NB4 (cell line): ENCODE results near the gene ESYT1.

Experiments used
- CTCF ChIP-seq: IDR thresholded peaks from one replicate; pipeline ENCODE4 v1.5.1; 2012; ENCODE audit warnings: low read depth, low read length
- MYC ChIP-seq: IDR thresholded peaks from 2 replicates; pipeline ENCODE4 v1.6.1; 2011; ENCODE audit warnings: low read depth, low read length
- POLR2A ChIP-seq: IDR thresholded peaks from 2 replicates; pipeline ENCODE4 v1.6.1; 2011; ENCODE audit warnings: mild to moderate bottlenecking; ENCODE audit not compliant: insufficient read length; ENCODE audit errors: extremely low read depth
- TF ChIP-seq, protein P1 (sequence below): IDR thresholded peaks from 2 replicates; pipeline ENCODE4 v1.6.1; 2011; ENCODE audit warnings: low read depth, low read length

DNA sequence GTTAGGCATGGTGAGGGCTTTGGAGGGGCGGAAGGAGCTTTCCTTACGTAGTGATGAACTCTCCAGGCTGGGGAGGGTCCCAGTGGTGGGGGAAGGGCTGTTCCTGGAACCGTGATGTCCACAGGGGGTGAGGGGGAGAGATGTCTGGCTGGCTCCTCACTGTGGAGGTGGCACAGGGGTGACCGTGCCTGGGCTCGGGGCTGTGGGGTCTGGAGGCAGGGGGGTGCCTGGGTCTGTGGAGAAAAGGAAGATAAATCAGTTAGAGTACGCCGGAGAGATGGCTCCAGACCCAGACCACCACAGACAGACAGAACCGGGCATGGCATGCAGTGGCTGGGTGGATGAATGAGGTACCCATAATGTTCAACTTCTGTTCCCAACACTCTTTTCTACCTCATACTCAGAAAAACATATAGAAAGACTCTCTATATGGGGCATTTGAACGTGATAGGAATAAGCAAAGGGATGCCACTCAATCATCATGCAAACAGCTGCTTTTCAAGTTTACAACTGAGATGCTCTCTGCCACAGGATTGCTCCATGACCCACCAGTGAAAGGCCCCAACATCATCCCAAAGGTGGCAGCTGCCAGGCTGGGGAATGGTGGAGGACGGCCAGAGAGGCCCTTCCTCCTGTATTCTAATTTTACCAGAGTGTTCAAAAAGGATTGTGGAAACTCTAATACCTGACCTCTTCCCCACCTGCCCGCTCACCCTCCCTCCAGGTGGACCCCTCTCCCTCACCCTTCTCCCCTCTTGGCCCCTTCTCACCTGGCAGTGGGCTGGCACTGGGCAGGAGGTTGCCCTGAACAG lies 35.7 kb downstream of the ESYT1 start:
- TF ChIP-seq CTCF (no peak), POLR2A (no peak), MYC (no peak)
- TF ChIP-seq, protein P1, sequence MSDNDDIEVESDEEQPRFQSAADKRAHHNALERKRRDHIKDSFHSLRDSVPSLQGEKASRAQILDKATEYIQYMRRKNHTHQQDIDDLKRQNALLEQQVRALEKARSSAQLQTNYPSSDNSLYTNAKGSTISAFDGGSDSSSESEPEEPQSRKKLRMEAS = no peak
